ENCODE measurements around the gene RTN1.
A peak's percentile ranks its signal among the peaks of the same experiment; 100 is the strongest.

RTN1 gene

GRCh38 chr14:59580911-59581310 is 289.7 kb downstream of the RTN1 start:
- H3K27ac ChIP-seq: no peak overlapping the region
- TF ChIP-seq, protein P1, sequence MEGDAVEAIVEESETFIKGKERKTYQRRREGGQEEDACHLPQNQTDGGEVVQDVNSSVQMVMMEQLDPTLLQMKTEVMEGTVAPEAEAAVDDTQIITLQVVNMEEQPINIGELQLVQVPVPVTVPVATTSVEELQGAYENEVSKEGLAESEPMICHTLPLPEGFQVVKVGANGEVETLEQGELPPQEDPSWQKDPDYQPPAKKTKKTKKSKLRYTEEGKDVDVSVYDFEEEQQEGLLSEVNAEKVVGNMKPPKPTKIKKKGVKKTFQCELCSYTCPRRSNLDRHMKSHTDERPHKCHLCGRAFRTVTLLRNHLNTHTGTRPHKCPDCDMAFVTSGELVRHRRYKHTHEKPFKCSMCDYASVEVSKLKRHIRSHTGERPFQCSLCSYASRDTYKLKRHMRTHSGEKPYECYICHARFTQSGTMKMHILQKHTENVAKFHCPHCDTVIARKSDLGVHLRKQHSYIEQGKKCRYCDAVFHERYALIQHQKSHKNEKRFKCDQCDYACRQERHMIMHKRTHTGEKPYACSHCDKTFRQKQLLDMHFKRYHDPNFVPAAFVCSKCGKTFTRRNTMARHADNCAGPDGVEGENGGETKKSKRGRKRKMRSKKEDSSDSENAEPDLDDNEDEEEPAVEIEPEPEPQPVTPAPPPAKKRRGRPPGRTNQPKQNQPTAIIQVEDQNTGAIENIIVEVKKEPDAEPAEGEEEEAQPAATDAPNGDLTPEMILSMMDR (conservative IDR thresholded peaks at IDR 0.05): no peak

DNA sequence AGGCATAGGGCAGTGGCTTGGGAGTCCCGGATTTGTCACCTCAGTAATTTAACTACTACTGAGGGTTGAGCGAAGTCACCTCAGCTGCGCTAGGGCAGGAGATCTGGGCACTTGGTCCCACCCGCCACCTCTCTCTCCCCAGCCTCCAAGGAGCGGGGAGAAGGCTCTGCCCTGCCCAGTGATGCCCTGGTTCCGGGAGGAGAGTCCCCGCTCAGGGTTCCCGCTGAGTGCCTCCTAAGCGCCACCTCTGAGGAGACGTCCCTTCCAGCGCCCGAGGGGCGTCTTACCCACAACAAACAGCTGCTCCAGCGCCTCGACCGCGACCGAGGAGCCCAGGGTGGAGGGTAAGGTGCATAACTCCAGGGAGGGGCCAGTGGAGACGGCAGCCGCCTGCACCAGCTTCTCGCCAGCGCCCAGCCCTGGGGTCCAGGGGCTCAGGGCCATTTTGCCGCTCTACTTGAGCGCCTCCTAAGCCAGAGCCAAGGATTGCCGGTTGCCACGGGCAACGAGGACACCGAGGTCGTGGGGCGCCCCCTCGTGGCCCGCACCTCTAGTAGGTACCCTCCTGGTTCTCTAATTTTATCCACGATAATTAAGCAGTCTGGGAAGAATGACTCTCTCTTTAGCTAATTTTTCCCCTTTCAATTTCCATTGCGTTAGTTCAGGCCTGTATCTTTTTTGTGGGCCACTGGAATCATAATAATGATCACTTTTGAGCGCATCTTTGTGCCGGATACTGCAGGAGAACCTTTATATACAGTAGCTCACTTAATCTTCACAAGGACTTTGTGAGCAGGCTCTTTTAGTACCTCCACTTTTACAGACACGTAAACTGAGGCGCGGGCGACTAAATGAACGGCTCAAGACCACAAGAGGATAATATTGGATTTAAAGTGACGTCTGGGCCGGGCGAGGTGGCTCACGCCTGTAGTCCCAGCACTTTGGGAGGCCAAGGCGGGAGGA is 294.0 kb downstream of the RTN1 start, which contains the start of gene CCDC175:
Gene CCDC175, minus strand, starts transcription at position 481 of the 963 bp plus-strand sequence. Its CDS starts 37 bp downstream, at position 444.
- TF ChIP-seq, protein P1 (conservative IDR thresholded peaks at IDR 0.05): peak; percentile 85
- H3K27ac ChIP-seq: peak within 1 kb of the TSS; percentile 25; the same call in 1 of the 2 replicates

- TF ChIP-seq, protein P1 (conservative IDR thresholded peaks at IDR 0.05): peak; percentile 71
- no peak overlapping the region for H3K27ac ChIP-seq
These were observed 300.5 kb downstream of the RTN1 start for GRCh38 chr14:59570122-59570521.

DNA sequence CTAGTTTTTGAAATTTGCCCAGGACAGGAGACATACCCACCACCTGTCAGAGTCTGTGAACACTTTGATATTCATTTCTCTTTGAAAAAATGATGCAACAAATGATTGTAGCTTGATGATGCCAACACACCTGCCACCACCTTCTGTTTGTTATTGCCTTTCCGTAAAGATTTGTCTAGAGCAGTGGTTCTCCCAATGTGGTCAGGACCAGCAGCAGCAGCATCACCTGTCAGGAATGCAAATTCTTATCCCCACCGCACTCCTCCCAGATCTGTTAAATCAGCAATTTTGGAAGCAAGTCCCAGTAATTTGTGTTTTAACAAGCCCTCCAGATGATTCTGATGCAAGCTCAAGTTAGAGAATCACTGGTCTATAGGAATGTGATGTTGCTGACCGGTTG is 303.9 kb downstream of the RTN1 start:
- no peak overlapping the region for H3K27ac ChIP-seq
- TF ChIP-seq, protein P1 (conservative IDR thresholded peaks at IDR 0.05): no peak

DNA sequence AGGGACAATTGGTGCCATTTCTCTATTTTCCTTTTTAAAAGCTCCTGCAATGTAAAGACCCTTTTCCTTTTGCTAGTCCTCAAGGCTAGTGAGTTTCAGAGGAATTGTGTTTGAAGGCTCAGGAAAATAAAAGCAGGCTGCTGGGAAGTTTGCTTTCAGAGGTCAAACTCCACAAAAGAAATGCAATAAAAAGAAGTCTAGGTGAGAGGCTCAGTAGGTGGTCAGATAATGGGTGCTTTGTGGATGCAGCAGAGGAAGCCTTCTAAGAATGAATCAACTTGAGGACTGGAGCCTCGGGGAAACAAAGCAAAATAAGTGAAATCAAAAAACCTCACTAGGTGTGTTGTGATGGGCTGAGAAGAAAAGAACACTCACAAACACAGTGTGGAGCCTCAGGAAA is 304.3 kb downstream of the RTN1 start:
- H3K27ac ChIP-seq: no peak overlapping the region
- TF ChIP-seq, protein P1 (conservative IDR thresholded peaks at IDR 0.05): no peak

- TF ChIP-seq, protein P1 (conservative IDR thresholded peaks at IDR 0.05): no peak
- peak overlapping the region; percentile 64 for H3K27ac ChIP-seq
These were observed 305.5 kb downstream of the RTN1 start for GRCh38 chr14:59565087-59565486.

DNA sequence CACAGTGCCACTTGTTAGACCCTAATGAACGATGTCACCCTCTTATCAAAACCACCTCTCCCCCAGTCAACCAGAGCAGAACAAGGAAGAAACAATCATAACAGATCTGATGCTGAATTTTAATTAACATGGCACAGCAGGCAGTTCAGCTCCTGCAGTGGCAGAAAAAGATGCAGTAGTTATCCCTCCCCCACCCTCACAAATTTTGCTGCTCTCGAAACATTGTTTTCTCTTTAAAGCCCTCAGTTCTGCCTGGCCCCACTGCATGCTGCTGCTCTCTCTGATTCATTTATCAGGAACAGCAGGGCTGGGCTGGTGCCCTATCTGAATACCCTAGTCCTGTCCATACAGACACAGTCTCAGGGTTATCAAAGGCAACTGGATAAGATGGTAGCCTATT is 306.2 kb downstream of the RTN1 start:
- peak overlapping the region; percentile 64 for H3K27ac ChIP-seq
- TF ChIP-seq, protein P1 (conservative IDR thresholded peaks at IDR 0.05): no peak

Measured in VCaP (cell line).